ENCODE results near the gene GPSM1.

GPSM1 gene

GRCh38 chr9:136290508-136291000 is 36.8 kb upstream of the GPSM1 start:
- no peak for DNase-seq (ENCODE audit: low spot score)

- no peak for DNase-seq (ENCODE audit: low spot score)
Measured at GRCh38 chr9:136291306-136292025, 35.9 kb upstream of the GPSM1 start.

- DNase-seq (ENCODE audit: low spot score): no peak
Measured at GRCh38 chr9:136292026-136292538, 35.3 kb upstream of the GPSM1 start.

GRCh38 chr9:136292591-136293448 is 34.5 kb upstream of the GPSM1 start:
- DNase-seq (ENCODE audit: low spot score): no peak

GRCh38 chr9:136293476-136294077 is 33.8 kb upstream of the GPSM1 start:
- no peak for DNase-seq (ENCODE audit: low spot score)

- DNase-seq (ENCODE audit: low spot score): no peak
Measured at GRCh38 chr9:136294437-136294836, 32.9 kb upstream of the GPSM1 start.

- no peak for DNase-seq (ENCODE audit: low spot score)
Measured at GRCh38 chr9:136295055-136295454, 32.3 kb upstream of the GPSM1 start.

- DNase-seq (ENCODE audit: low spot score): no peak
Measured at GRCh38 chr9:136295542-136296433, 31.6 kb upstream of the GPSM1 start.

- no peak for DNase-seq (ENCODE audit: low spot score)
Measured at GRCh38 chr9:136296434-136297015, 30.8 kb upstream of the GPSM1 start.

GRCh38 chr9:136297016-136297691 is 30.2 kb upstream of the GPSM1 start:
- no peak for DNase-seq (ENCODE audit: low spot score)

- no peak for DNase-seq (ENCODE audit: low spot score)
Measured at GRCh38 chr9:136297766-136298735, 29.3 kb upstream of the GPSM1 start.

GRCh38 chr9:136299116-136299515 is 28.2 kb upstream of the GPSM1 start:
- DNase-seq (ENCODE audit: low spot score): no peak

- DNase-seq (ENCODE audit: low spot score): no peak
Measured at GRCh38 chr9:136299541-136299940, 27.8 kb upstream of the GPSM1 start.

- DNase-seq (ENCODE audit: low spot score): no peak
Measured at GRCh38 chr9:136300016-136300545, 27.3 kb upstream of the GPSM1 start.

GRCh38 chr9:136300866-136301265 is 26.5 kb upstream of the GPSM1 start:
- DNase-seq (ENCODE audit: low spot score): no peak

GRCh38 chr9:136302527-136302926 is 24.8 kb upstream of the GPSM1 start:
- no peak for DNase-seq (ENCODE audit: low spot score)

GRCh38 chr9:136303066-136303824 is 24.1 kb upstream of the GPSM1 start:
- no peak for DNase-seq (ENCODE audit: low spot score)

- DNase-seq (ENCODE audit: low spot score): no peak
Measured at GRCh38 chr9:136303825-136304416, 23.4 kb upstream of the GPSM1 start, which contains the start of gene CCDC187. Gene CCDC187, minus strand, starts transcription at chr9:136304094. Its CDS starts 264 bp downstream, at chr9:136303830.
